HG03439 (cell line): ENCODE measurements around the gene SNUPN.

Experiments
- ATAC-seq: cut with Tn5 transposase; IDR thresholded peaks from one replicate; pipeline ENCODE4 v1.9.1; 2021; ENCODE audit warnings: mild to moderate bottlenecking, moderate library complexity; ENCODE audit not compliant: unreplicated experiment

The SNUPN gene

DNA sequence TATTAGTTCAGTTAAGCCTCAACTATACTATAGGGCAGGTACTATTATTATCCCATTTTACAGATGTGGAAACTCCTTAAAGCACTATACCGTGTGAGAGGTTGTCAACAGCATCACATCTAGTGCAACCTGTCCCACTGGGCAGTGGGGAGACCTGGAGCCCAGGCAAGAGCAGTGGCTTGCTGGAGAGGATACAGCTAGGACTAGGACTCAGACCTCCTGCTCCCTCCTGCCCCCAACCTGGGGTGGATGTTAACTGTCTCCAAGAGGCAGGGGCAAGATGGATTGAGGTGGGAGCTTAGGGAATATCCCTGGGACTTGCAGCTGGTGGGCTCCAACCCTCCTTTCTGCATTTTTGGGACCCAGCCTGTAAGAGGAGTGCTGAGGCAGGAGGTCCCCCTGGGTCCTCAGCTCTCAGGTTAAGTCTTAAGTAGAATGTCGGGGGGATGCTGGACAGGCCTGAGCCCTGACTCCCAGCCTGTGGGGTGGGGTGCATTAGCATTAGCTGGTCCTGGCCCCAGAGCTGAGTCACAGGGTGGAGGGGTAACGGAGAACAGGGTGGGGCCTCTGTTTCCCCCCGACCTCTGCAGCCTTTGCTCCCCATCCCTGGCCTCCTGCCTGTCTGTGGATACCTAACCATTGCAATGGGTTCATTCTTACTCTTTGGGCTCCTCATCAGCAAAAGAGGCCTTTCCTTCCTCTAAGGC, 28.8 kb upstream of the SNUPN start:
- no peak for ATAC-seq

DNA sequence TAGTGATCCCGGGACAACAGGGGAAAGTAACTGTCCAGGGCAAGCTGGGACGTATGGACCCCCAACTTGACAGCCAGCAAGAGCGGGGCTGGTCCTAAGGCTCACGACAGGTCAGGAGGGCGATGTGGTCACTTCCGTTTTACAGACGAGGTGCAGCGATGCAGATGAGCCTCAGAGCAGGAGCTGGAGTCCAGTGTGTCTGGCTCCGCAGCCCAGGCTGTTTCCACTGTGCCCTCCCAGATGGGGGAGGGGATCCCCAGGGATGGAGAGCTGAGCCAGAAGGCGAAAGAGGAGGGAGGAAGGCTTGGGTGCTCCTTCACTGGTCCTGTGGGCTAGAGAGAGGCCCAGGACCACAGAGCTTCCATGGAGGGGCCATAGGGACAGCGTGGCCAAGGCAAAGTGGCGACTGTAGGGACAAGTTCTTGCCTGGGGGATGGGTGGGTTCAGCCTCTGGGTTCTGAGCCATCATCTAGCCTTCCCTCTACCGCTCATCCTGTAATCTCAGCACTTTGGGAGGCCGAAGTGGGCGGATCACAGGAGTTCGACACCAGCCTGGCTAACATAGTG, 27.9 kb upstream of the SNUPN start:
- ATAC-seq = no peak

DNA sequence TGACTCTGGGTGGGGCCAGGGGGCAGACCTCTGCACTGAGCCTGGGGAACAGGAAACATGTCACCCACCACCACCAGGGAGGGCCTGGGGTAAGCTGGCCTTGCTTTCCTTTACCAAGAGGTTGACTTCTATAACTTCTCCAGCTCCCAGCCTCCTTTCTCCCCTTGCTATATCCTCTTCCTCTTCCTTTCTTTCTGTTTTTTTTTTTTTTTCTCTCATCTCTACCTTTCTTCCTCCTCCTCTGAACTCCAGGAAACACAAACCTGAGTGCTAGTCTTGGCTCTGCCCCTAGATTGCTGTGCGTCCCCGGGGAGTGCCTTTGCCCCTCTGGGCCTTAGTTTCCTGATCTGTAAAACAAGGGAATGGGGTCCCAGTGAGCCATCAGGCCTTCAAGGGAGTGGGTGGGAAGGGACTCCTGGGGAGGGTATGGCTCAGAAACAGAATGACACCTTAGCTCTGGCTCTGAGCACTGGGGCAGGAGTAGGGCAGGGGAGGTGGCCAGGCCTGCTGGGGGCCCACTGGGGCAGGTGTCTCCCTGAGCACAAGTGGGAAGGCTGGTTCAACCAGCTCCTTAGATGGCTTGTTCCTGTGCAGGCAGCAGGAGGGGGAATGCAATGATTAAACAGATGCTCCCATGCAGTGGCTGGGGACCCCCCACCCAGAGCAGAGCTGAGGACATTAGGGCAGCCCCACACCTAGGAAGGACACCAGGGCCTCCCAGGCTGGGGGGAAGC, 26.5 kb upstream of the SNUPN start:
- no peak for ATAC-seq

DNA sequence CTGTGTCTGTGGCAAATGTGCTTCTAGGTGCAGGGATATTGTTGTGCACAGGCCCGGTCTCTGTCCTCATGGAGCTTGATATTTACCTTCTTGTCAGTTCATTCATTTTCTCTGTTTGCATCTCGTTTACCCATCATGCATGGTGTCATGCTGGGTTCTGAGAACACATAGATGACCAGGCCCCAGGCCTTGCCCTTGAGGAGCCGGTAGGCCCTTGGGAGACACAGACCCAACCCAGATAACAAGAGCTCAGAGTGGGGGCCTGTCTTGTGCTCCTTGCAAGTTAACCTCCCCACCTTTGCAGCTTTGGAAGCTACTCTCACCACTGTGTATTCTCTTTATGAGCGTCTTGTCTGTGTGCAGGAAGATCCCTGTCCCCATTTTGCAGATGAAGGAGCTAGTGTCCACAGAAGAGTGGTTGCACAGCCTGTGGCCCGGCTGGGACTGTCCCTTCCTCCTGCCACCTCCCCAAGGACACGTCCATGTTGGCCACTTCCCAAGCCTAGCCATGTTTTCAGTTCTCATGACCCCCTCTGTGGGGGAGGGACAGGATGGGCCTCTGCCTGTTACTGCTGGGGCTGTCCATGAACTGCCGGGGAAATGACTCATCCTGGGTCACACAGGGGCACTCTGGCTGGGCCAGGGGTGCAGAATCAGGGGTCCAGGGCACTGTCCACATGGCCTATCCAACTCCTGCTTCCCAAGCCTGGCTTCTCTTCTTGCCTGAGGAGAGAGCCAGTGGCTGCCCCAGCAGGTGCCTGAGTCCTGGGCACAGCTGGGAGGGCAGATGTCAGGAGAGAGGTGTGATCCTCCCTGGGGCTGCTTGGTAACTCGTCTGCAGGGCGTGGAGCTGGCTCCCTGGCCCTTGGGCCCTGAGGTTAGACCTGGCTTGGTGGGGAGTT, 25.6 kb upstream of the SNUPN start:
- ATAC-seq = no peak

DNA sequence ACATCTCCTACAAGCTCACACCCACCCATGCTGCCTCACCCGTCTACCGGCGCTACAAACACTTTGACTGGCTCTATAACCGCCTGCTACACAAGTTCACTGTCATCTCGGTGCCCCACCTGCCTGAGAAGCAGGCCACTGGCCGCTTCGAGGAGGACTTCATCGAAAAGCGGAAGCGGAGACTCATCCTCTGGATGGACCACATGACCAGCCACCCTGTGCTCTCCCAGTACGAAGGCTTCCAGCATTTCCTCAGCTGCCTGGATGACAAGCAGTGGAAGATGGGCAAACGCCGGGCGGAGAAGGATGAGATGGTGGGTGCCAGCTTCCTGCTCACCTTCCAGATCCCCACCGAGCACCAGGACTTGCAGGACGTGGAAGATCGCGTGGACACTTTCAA, 24.3 kb upstream of the SNUPN start:
- ATAC-seq = no peak

DNA sequence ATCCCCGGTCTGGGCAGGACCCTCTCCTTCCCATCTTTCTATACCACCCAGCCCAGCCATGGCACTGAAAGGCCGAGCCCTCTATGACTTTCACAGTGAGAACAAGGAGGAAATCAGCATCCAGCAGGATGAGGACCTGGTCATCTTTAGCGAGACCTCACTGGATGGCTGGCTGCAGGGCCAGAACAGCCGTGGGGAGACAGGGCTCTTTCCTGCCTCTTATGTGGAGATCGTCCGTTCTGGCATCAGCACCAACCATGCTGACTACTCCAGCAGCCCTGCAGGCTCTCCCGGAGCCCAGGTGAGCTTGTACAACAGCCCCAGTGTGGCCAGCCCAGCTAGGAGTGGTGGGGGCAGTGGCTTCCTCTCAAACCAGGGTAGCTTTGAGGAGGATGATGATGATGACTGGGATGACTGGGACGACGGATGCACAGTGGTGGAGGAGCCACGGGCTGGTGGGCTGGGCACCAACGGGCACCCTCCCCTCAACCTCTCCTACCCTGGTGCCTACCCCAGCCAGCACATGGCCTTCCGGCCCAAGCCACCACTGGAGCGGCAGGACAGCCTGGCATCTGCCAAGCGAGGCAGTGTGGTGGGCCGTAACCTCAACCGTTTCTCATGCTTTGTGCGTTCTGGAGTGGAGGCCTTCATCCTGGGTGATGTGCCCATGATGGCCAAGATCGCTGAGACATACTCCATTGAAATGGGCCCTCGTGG, 23.7 kb upstream of the SNUPN start:
- no peak for ATAC-seq

DNA sequence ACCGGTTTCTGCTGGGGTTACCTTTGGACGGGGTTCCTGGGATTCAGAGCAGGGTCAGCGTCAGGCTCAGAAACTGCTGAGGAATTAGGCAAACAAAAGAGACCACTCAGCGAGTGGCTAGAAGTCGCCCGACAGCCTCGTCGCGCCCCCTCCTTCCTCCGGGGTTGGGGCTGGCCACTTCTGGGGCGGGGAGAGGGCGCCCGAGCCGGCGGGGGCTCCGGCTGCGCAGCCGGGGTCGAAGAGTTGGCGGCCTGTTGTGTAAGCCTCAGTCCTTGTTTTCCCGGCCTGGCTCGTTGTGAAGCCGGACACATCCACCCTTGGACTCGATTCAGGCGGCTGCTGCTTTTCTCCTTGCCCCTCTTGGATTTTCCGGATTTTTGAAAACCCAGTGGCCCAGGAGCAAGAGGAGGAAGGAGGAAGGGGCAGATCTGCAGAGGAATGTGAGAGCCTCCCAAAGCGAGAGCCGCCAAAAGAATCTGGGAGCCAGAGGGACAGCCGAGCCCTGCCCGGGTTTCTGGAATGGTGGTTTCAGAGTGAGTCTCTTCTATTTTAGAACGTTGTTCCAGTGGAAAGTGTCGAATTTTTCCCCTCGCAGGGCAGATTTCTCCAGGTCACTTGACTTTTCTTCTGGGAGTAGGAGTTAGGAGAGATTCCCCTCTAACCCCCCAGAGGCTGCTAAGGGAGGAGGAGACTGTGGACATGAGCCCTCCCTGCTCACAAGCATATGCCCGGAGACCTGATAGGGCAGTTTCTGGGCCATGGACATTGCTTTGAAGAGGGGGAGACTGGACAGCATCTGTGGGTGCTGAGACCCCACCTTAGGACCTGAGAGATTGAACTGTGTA, 22.9 kb upstream of the SNUPN start:
- no peak for ATAC-seq

DNA sequence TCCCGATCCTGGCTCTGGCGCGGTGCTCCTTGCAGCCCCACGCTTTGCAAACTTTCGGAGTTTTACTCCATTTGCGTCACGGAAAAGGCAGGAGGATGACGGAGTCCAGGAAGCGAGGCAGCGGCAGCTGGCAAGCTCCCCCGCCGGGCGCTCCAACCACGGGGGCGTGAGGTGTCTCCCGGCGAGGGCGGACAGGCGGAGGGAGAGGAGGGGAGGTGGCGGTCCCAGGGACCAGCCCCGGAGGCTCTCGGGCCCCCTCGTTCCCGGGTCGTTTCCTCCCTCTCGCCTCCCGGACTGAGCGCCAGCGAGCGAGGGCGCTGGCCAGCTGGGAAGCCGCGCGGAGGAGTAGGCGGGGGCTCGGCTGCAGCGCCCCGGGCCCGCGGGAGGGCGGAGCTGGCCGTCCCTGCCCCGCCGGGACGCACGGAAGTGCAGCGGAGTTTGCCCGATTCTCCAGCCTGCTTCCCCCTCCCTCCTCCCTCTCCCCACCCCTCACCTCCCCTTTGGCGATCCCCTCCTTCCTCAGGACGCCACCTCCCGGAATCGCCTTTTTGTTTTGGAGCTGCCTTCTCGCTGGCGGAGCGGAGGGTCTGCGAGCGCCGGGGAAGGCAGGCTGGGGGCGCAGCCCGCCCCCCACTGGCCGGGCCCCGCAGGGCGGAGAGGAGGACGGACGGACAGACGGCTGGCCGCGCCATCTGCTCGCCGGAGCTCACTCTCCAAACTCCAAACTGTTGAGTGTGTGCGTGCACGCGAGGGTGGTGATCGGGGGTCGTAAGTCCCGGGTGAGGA, 22.0 kb upstream of the SNUPN start, which contains the start of gene SNX33:
SNX33 (plus strand) TSS at position 543 of the 786 bp plus-strand sequence. CDS start 1,191 bp downstream, outside the sequence.
- ATAC-seq = no peak

DNA sequence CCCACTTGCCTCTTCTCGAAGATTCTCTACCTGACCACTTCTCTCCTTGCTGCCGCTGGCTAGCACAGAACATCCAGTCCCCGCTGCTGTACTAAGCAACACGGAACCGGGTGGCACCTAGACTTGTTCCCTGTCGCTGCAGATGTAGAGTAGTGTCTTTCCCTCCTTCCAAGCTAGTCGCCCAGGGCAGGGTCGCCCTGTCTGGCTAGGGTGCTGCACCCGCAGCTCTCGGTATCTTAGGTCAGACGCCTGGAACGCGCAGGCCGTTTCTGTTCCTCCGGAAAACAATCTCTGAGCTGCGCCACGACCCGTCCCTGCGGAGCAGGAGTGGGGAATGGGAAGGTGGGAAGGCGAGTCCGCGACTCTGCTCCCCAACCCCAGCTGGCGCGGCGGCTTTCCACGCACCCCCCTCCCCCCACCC, 21.4 kb upstream of the SNUPN start:
- no peak for ATAC-seq

DNA sequence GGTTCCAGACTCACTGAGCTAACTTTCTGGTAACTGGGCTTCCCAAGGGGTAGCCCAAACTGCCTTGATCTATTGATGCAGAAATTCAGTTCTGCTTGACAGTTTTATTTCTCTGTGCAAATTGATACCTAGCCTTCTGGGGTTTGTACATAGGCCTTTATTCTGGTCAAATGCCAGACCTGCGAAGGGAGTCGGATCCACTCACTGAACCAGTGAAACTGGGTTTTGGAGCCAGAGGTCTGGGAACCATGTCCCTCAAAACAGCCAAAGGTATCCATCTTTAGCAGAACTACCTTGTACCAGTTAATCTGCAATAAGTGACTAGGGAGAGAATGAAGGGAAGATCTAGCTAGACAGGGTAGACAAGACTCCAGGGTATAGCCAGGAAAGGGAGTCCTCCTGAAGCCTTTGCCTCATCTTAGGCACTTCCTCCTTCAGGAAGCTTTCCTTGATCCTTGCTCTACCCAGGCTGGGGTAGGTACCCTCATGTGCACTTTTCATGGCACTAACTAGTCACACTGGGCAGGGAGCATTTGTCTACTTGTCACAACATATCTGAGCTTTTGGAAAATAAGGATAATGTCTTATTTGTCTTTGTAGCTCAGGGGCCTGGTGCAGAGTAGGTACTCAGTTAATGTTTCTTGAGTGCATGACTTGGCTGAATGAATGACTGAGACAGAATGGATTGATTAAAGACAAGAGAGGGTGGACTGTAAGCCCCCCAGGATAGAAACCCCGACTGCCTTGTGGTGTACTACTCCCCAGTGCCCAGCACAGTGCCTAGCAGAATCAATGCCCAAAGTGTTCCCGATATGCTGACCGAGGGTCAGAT, 20.8 kb upstream of the SNUPN start:
- no peak for ATAC-seq

DNA sequence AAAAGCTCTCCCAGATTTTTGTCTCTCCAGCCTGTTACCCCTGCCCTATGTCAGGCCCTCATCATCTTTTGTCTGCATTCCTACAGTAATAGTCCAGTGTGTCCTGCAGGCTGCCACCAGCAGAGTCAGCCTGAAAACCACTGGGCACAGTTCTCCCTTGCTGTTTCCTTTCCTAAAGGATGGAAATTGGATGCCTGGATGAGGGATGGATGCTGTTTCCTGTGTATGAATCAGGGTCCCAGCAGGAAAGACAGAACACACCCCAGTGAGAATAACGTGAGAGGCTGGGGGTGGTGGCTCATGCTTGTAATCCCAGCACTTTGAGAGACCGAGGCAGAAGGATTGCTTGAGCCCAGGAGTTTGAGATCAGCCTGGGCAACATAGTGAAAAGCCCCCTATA, 18.9 kb upstream of the SNUPN start:
- no peak for ATAC-seq

DNA sequence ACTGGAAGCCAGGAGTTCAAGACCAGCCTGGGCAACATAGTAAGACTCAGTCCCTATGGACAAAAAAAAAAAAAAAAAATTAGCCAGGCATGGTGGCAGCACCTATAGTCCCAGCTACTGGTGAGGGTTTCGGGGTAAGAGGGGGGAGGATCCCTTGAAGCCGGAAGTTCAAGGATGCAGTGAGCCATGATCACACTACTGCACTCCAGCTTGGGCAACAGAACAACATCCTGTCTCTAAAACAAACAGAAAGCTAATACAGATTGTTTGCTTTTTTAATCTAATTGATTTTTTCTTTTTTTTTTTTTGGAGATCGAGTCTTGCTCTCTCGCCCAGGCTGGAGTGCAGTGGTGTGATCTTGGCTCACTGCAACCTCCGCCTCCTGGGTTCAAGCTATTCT, 16.1 kb upstream of the SNUPN start:
- no peak for ATAC-seq

DNA sequence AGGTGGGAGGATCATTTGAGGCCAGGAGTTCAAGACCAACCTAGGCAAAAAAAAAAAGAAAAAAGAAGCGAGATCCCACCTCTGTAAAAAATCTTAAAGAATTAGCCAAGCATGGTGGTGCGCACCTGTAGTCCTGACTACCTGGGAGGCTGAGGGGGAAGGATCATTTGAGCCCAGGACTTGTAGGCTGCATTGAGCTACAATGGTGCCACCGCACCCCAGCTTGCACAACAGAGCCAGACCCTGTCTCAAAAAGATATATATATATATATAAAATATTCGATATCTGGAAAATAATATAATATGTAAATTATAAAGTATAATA, 15.6 kb upstream of the SNUPN start:
- no peak for ATAC-seq

DNA sequence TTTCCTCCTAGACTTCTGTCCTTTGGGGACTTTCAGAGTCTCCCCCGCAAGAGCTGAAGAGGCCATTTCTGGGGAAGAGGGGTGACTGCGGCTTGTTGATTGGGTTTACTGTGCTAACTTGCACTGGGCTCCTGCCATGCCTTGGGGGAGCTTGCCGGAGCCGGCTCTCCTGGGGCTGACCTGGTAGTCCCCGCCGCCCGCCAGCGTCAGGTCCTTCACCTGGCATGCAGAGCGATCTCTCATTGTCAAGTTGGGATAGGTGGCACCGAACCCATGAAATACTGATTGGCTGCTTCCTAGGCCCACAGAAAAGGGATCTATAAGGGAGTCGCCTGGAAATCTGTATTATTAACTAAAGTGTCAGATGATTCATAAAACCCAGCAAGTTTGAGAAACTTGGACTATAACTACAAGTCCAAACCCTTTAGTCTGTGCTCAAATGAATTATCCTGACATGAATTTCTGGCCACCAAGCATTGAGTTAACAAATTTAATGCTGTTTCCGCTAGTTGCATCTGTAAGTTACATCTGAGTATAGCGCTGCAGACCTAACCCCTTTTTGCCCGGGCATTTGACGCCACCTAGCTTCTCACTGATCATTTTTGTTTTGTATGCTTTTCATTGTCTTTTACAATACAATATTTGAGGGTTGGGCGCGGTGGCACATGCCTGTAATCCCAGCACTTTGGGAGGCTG, 15.1 kb upstream of the SNUPN start:
- peak; percentile 28 for ATAC-seq

DNA sequence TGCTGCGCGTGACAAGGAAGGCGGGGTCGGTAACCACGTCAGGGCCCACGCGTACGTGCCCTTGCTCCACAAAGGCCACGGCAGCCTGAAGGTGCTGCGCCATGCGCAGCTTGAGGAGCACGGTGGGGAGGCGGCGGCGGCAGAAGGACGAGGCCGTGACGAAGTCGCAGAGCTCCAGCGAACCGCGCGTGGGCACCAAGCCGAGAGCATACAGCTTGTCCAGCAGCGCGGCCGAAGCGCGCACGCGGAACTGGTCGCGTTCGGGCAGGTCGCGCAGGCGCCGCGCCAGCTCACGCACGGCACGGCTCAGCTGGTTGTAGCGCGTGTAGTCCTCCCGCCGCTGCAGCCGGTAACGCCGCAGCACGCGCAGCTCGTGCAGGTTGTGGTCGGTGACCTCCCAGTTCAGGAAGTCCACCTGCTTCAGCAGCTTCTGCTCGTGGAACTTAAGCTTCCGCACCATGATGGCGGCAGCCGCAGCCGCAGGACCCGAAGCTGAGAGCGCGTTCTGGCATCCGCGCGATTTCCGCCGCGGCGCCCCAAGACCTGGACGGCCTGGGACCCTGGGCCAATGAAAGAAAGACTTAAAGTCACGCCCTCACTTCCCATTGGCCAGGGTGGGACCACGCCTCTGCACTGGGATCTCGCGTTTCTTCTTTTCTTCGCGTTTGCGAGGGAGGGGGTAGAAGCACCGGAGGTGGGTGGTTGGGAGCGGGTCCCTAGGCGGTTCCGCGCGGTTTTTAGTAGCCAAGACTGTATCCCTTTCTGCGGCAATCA, 14.4 kb upstream of the SNUPN start, which contains the start of gene IMP3:
IMP3 (minus strand) TSS at position 516 of the 774 bp plus-strand sequence; CDS start at position 460, 56 bp downstream.
- peak; percentile 86 for ATAC-seq

DNA sequence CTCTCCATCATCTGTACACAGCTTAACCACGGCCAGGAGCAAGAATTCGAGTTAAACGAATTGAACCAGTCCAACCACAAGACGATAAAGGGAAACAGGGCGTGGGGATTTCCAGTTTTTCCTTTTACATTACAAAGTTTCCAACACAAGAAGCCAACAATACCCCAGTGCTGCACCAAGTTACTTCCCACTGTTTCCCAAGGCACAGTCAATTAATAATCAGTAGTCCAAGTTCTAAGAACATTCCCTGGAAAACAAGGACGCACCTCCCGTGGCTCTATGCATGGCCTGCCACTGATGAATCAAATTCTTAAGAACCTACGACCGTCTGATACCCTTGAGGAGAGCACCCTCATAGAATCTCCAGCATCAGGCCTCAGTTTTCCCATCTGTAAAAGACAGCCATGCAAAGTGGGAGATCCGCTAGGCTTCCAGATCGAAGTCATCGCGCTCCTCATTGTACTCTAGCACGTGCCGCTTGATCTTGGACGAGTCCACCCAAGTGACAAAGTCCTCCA, 13.7 kb upstream of the SNUPN start:
- no peak for ATAC-seq
